Activated naive CD4-positive, alpha-beta T cell treated with anti-CD3 and anti-CD28 coated beads, Interleukin-2, amount 50 U/mL, for 72 hours (primary cell): ENCODE measurements around the gene WASL. TPM values are rescaled to one million over a fixed set of nuclear protein-coding genes. Genes with fewer than 3 reads are reported as not detected.
"Not testable (repeated sequence)": the region's sequence is repeated elsewhere in the genome, so short reads cannot be mapped to it uniquely, and the experiment has no call there.

Experiments
- ATAC-seq, 2 donors: fragments of 150-1000 bp; cut with Tn5 transposase; 2 replicates each; pipeline ENCODE4 v1.10.0; 2021; ENCODE audit warnings: mild to moderate bottlenecking in 2 of 2, moderate library complexity in 2 of 2
- DNase-seq, 2 donors: peaks; one replicate each; pipeline ENCODE4 v3.0.0; 2021 to 2022; ENCODE audit warnings: low spot score in 2 of 2
- H3K27ac Mint-ChIP-seq, 2 donors: one replicate each; pipeline ENCODE4 v1.8.0; 2022; ENCODE audit warnings: mild to moderate bottlenecking in 2 of 2, mixed read lengths in 2 of 2
- H3K36me3 Mint-ChIP-seq, 2 donors: one replicate each; pipeline ENCODE4 v1.8.0; 2022; ENCODE audit warnings: mixed read lengths in 2 of 2
- H3K9me3 Mint-ChIP-seq, 2 donors: one replicate each; pipeline ENCODE4 v1.8.0; 2022; ENCODE audit warnings: mixed read lengths in 2 of 2
- total RNA-seq, 2 donors: library from RNA; stranded (reverse); gene quantifications; one replicate each; pipeline ENCODE4 v1.2.3, GENCODE V29; 2022

Gene WASL
- total RNA-seq, 2 donors from 2014 or later, result 5.3 to 7.8 TPM

- Mint-ChIP-seq H3K36me3 (peaks cover 12 to 21% of the 10 kb centered on the region in 2 donors), H3K9me3 (no peaks in the 10 kb centered on the region), H3K27ac (peak overlapping the region; percentile 88 to 94)
- peak; percentile 15 to 64 for DNase-seq
- peak; percentile 13 to 45 for ATAC-seq
Observed at GRCh38 chr7:123747620-123748141, 1.1 kb downstream of the WASL start.

GRCh38 chr7:123746931-123747488, 1.8 kb downstream of the WASL start:
- peak overlapping the region; percentile 88 to 94 for H3K27ac Mint-ChIP-seq
- H3K9me3 Mint-ChIP-seq, result no peaks in the 10 kb centered on the region
- peak in 1 of 2 donors; percentile 9 for ATAC-seq
- H3K36me3 Mint-ChIP-seq, result peaks cover 12 to 21% of the 10 kb centered on the region in 2 donors
- no peak for DNase-seq

- H3K36me3 Mint-ChIP-seq, result peaks cover 12 to 21% of the 10 kb centered on the region in 2 donors
- peak overlapping the region in 1 of 2 donors; percentile 44 for H3K27ac Mint-ChIP-seq
- ATAC-seq (no peak), DNase-seq (no peak)
- H3K9me3 Mint-ChIP-seq, result no peaks in the 10 kb centered on the region
Observed at GRCh38 chr7:123746055-123746454, 2.7 kb downstream of the WASL start.

GRCh38 chr7:123745437-123745836, 3.4 kb downstream of the WASL start:
- Mint-ChIP-seq H3K27ac (no peak overlapping the region), H3K9me3 (no peaks in the 10 kb centered on the region), H3K36me3 (peaks cover 12 to 21% of the 10 kb centered on the region in 2 donors)
- ATAC-seq (no peak), DNase-seq (no peak)

DNA sequence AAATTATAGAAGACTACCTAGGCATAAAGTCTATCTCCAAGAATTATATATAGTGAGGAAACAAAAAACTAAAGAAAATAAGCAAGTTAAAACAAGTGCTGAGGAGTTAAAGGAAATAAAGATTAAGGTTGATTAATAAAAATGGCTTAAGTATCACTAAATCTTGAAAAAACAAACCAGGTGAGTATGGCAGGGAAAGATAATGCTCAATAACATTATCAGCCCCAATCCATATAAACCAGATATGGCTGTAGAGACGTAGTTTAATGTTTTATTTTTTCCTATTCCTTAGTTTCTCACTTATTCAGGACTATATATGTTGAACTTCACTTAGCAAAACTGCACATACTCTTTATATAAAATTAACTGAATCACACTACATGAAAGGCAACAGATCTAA, 4.4 kb downstream of the WASL start:
- Mint-ChIP-seq H3K36me3 (peaks cover 13 to 18% of the 10 kb centered on the region in 2 donors), H3K9me3 (no peaks in the 10 kb centered on the region), H3K27ac (no peak overlapping the region)
- ATAC-seq, result no peak
- no peak for DNase-seq

GRCh38 chr7:123741940-123742339, 6.9 kb downstream of the WASL start:
- H3K9me3 Mint-ChIP-seq, result peaks cover 0 to 4% of the 10 kb centered on the region in 2 donors
- H3K36me3 Mint-ChIP-seq, result peaks cover 6 to 19% of the 10 kb centered on the region in 2 donors
- DNase-seq, result no peak
- ATAC-seq, result peak in 1 of 2 donors; percentile 58
- no peak overlapping the region for H3K27ac Mint-ChIP-seq

- H3K36me3 Mint-ChIP-seq, result peaks cover 14 to 29% of the 10 kb centered on the region in 2 donors
- H3K9me3 Mint-ChIP-seq, result peaks cover 9 to 11% of the 10 kb centered on the region in 2 donors
- ATAC-seq (no peak), DNase-seq (no peak)
- H3K27ac Mint-ChIP-seq, result no peak overlapping the region
Observed at GRCh38 chr7:123738808-123739207, 10.0 kb downstream of the WASL start.

DNA sequence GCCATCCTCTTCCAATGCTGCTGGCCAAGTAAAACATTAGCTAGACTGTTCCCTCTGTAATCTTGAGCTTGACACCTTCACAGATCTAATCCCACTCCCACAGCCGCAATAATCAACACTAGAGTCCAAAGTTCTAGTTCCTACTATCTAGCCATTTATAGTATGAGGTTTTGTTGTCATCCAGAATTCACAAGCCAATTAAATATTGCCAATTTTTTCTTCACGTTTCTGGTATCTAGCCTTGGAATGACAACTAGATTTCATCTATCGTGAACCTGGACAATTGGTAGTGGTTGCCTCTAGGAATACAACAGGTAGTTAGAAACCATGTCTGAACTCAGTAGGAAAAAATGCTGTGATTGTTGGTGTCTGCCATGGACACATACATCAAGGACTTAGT, 10.4 kb downstream of the WASL start:
- no peak overlapping the region for H3K27ac Mint-ChIP-seq
- H3K36me3 Mint-ChIP-seq, result peaks cover 19 to 34% of the 10 kb centered on the region in 2 donors
- ATAC-seq, result no peak
- DNase-seq, result no peak
- H3K9me3 Mint-ChIP-seq, result peaks cover 12 to 16% of the 10 kb centered on the region in 2 donors

DNA sequence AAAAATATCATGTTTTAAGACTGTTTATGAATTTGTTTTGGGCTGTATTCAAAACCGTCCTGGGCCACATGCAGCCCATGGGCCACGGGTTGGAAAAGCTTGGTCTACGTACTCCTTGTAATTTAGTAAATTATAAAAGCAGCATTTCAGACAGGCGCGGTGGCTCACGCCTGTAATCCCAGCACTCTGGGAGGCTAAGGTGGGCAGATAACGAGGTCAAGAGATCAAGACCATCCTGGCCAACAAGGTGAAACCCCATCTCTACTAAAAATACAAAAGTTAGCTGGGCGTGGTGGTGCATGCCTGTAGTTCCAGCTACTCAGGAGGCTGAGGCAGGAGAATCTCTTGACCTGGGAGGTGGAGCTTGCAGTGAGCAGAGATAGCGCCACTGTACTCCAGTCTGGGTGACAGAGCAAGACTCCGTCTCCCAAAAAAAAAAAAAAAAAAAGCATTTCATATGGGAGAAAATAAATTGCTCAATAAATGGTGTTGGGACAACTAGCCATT, 11.6 kb downstream of the WASL start:
- peaks cover 12 to 16% of the 10 kb centered on the region in 2 donors for H3K9me3 Mint-ChIP-seq
- not testable (repeated sequence) for H3K27ac Mint-ChIP-seq, DNase-seq, ATAC-seq
- peaks cover 24 to 45% of the 10 kb centered on the region in 2 donors for H3K36me3 Mint-ChIP-seq

DNA sequence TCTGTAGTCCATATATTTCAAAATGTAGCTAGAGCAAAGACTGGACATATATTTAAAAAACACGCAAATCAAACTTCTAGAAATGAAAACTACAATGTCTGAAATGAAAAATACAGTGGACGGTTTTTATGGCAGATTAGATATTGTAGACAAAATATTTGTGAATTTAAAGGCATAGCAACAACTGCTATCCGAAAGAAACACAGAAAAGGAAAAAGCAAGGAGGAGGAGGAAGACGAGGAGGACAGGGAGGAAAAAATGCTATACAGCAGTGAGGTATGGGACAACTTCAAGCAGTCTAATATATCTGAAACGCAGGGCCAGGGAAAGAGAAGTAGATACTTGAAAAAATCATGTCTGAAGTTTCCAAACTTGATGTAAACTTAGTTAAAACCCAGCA, 13.3 kb downstream of the WASL start:
- peaks cover 34 to 60% of the 10 kb centered on the region in 2 donors for H3K36me3 Mint-ChIP-seq
- H3K9me3 Mint-ChIP-seq, result peaks cover 15 to 25% of the 10 kb centered on the region in 2 donors
- DNase-seq (no peak), ATAC-seq (no peak)
- no peak overlapping the region for H3K27ac Mint-ChIP-seq

GRCh38 chr7:123734498-123734897, 14.3 kb downstream of the WASL start:
- H3K36me3 Mint-ChIP-seq, result peaks cover 34 to 61% of the 10 kb centered on the region in 2 donors
- no peak for ATAC-seq
- H3K27ac Mint-ChIP-seq, result no peak overlapping the region
- no peak for DNase-seq
- peaks cover 15 to 25% of the 10 kb centered on the region in 2 donors for H3K9me3 Mint-ChIP-seq

DNA sequence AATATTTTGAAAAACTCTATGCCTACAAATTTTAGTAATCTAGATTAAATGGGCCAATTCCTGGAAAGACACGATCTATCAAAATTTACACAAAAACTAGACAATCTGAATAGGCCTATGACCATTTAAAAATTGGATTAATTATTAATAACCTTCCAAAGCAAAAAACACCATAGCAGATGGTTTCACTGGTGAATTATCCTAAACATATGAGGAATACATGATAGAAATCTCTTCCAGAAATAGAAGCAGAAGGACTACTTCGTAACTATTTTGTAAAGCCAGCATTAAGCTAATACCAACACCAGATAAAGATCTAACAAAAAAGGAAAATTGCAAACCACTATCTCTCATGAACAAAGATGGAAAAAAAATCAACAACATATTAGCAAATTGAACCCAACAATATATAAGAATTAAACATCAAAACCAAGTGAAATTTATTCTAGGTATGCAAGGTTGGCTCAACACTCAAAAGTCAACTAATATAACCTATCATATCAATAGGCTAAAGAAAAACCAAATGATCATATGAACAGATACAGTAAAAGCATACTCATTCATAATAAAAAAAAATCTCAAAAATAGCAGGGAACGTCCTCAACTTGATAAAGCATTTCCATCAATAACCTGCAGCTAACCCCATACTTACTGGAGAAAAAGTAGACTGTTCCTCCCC, 16.3 kb downstream of the WASL start:
- H3K36me3 Mint-ChIP-seq, result peaks cover 29 to 62% of the 10 kb centered on the region in 2 donors
- no peak overlapping the region for H3K27ac Mint-ChIP-seq
- ATAC-seq (no peak), DNase-seq (no peak)
- H3K9me3 Mint-ChIP-seq, result peaks cover 11 to 25% of the 10 kb centered on the region in 2 donors

- H3K36me3 Mint-ChIP-seq, result peaks cover 23 to 49% of the 10 kb centered on the region in 2 donors
- H3K9me3 Mint-ChIP-seq, result peaks cover 6 to 18% of the 10 kb centered on the region in 2 donors
- ATAC-seq (no peak), DNase-seq (no peak)
- H3K27ac Mint-ChIP-seq, result no peak overlapping the region
Observed at GRCh38 chr7:123729218-123729578, 19.6 kb downstream of the WASL start.

DNA sequence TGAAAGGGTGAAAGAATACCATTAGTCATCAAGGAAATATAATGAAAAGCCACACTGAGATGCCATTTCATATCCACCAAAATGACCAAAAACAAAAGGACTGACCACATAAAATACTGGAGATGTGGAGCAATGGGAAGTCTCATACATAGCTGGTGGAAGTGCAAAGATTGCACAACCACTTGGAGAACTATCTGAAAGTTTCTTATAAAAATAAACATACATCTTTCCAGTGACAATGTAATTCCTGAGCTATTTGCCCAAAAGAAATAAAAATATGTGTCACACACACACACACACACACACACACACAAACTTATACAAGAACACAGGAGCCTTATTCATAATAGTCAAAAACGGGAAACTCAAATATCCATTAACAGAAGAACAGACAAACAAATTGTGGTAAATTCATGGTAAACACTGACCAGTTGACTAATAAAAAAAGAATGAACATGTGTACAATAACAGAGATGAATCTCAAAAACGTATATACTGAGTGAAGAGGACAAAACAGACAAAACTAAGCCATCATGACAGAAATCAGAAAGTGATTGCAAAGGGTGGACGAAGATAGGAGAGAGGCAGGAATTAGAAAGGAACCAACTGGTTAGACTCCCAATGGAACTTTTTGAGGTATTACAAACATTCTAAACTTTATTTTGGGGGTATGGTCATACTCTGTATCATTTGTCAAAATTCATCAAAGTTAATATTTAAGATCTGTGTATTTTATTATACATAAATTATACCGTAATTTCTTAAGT, 21.5 kb downstream of the WASL start:
- no peak overlapping the region for H3K27ac Mint-ChIP-seq
- no peak for ATAC-seq
- H3K9me3 Mint-ChIP-seq, result peaks cover 3 to 9% of the 10 kb centered on the region in 2 donors
- peaks cover 10 to 29% of the 10 kb centered on the region in 2 donors for H3K36me3 Mint-ChIP-seq
- no peak for DNase-seq

- peaks cover 0 to 15% of the 10 kb centered on the region in 2 donors for H3K36me3 Mint-ChIP-seq
- ATAC-seq, result no peak
- no peaks in the 10 kb centered on the region for H3K9me3 Mint-ChIP-seq
- H3K27ac Mint-ChIP-seq, result no peak overlapping the region
- DNase-seq, result no peak
Observed at GRCh38 chr7:123725586-123726171, 23.1 kb downstream of the WASL start.

- Mint-ChIP-seq H3K36me3 (peaks cover 0 to 13% of the 10 kb centered on the region in 2 donors), H3K9me3 (no peaks in the 10 kb centered on the region), H3K27ac (no peak overlapping the region)
- no peak for ATAC-seq
- no peak for DNase-seq
Observed at GRCh38 chr7:123724817-123725253, 24.0 kb downstream of the WASL start.
